HG03354 (cell line): ENCODE results near the gene FILIP1L.

Source experiments
- ATAC-seq: cut with Tn5 transposase; IDR thresholded peaks from one replicate; pipeline ENCODE4 v1.9.1; 2021; ENCODE audit warnings: mild to moderate bottlenecking; ENCODE audit not compliant: unreplicated experiment, poor library complexity, severe bottlenecking

FILIP1L gene

GRCh38 chr3:100114413-100115030 lies at the start of gene FILIP1L:
Gene FILIP1L (minus strand): TSS chr3:100114501.
- no peak for ATAC-seq

GRCh38 chr3:100163787-100164186 lies 49.5 kb upstream of the FILIP1L start:
- ATAC-seq = no peak

DNA sequence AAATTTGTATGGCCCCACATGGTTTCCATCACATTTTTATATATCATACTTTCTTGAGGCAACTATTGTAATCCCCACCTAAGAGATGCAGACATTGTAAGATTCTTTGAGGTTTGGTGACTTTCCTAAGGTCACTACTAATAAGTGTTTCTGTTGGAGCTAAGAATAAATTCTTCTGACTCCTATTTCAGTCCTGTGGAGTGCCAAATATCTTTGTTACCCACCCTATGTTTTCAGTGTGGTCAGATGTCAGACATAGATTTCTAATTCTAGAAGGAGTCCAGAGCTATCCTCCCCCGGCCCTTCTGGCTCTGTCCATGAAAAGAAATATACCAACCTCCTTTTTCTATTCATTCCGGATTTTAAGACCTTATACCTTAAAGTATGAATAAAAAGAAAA lies 46.2 kb upstream of the FILIP1L start:
- no peak for ATAC-seq

- ATAC-seq = no peak
These were observed 45.2 kb upstream of the FILIP1L start for GRCh38 chr3:100159331-100160153.

DNA sequence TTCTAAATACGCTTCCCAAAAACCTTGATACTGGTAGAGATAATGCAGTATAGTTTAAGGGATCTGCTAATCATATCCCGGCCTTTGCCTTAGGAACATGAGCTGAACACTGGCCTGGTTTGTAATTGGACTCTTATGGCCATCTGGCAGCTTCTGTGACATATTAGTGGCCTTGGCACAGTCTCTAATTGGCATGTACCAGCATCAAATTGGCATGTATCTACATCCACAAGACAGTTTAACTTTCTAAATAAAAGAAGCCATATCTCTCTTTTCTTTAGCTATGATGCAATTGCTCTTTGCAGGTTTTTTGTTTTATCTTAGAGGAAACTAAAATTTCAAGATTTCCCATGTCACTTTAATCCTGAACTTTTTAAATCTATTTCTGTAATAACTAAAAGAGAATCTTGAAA lies 44.6 kb upstream of the FILIP1L start:
- ATAC-seq = no peak

DNA sequence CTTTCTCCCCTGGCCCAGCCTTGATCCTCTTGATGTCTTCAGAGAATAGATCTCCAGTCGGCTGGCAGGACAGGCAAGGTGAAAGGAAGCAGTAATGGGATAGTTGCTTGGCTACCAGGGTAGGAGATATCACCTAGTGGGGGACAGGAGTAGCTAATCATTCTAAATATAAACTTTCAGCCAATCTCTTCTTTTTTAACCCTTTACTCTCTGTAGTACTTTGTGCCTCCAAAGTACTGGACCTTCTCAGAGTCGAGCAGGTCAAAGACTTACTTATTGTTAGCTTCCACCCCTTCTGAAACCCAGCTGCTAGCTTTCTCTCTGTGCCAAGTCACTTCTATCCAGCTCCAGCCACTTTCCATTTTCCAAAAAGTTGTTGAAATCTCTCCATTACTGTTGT lies 43.4 kb upstream of the FILIP1L start:
- no peak for ATAC-seq

DNA sequence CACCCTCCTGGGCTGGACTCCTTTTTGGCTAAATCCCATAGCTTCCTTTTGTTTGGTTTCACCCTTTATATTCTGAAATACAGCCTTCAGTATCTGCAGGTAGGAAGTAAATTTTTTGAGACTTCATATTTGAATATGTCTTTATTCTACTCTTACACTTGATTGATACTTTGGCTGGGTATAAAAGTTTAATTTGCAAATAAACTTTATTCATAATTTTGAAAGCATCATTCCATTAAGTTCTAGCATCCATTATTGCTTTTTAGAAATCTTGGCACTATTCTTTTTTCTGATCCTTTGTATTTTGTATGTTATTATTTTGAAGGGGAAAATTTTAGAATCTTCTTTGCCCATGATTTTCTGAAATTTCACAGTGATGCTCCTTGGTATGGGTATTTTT lies 41.3 kb upstream of the FILIP1L start:
- no peak for ATAC-seq

GRCh38 chr3:100155128-100155527 lies 40.8 kb upstream of the FILIP1L start:
- ATAC-seq = no peak

DNA sequence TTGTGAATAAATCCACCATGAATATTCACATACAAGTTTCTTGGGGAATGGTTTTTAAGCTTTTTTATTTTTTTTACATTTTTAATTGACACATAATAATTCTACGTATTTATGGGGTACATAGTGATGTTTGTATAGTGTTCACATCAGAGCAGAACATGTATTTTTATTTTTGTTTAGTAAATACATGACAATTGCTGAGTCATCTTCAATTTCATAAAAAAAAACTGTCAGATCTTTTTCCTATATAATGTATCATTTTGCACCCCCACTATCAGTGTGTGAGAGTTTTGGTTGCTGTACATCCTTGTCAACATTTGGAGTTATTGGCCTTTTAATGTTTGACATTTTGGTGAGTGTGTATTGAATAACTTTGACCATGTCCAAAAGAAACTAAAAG lies 39.9 kb upstream of the FILIP1L start:
- no peak for ATAC-seq

GRCh38 chr3:100151024-100151707 lies 36.9 kb upstream of the FILIP1L start:
- ATAC-seq = no peak

- ATAC-seq = no peak
These were observed 36.2 kb upstream of the FILIP1L start for GRCh38 chr3:100150473-100150872.

GRCh38 chr3:100149713-100150415 lies 35.6 kb upstream of the FILIP1L start:
- no peak for ATAC-seq

DNA sequence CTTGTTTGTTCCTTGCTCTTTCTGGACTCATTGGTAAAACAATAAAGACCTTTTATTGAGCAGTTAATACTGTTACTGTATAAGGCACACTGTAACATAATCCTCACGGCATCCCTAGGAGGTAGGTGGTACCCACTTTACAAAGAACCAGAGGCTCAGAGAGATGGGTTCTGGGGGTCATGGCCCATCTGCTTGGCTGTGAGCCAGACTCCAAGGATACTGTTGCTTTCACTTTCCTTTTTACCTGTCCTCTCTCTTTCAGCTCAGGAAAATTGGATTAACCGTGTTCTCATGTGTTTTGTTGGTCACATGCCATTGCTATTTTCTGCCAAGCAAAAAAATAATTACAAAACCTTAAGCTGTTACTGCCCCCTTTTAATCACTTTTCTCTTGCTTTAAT lies 34.8 kb upstream of the FILIP1L start:
- ATAC-seq = no peak

DNA sequence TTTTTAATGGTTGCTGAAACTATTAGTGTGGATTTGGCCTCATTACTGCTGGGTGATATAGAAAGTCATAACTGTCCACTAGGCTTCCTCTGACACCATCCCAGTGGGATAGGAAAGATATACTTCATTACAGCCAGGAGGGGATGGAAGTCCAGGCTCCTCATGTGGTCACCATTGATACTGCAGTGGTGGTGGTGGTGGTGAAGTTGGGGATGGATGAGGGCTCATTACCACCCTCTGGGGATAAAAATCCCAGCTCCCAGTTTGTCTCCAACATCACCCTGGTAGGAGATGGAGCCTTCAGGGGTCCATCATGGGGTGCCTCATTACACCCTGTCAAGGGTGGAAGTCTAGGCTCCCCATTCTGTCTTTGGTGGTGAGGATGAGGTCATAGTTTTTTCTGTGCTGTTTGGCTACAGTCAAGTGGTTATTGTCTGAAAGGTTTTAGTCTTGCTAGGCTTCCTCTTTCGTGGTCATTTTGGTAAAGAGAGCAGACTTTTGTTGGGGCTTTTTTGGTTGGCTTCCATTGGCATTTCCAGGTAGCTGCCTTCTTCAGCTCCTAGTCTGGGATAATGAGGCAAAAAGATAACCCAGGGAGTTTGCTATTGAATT lies 30.1 kb upstream of the FILIP1L start:
- peak; percentile 89 for ATAC-seq

GRCh38 chr3:100141586-100141985 lies 27.3 kb upstream of the FILIP1L start:
- ATAC-seq = no peak

DNA sequence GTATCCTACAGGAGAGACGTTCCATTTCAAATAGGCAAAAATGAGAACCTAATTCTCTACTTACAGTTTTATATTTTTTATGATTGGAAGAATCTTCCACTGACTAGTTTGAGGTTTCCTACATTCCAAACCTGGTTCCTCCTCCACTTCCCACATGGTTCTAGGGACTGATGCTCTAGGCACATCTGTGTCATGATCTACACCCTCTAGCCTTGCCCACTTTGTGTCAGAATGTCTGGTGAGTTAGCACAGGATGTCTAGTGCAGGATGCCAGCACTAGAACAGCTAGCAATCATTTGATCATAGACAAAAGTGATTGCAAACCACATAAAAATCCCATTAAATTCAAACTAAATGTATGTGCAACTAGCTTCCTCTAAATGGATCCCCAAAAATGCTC lies 26.7 kb upstream of the FILIP1L start:
- ATAC-seq = no peak

GRCh38 chr3:100136921-100137320 lies 22.6 kb upstream of the FILIP1L start:
- ATAC-seq = no peak

DNA sequence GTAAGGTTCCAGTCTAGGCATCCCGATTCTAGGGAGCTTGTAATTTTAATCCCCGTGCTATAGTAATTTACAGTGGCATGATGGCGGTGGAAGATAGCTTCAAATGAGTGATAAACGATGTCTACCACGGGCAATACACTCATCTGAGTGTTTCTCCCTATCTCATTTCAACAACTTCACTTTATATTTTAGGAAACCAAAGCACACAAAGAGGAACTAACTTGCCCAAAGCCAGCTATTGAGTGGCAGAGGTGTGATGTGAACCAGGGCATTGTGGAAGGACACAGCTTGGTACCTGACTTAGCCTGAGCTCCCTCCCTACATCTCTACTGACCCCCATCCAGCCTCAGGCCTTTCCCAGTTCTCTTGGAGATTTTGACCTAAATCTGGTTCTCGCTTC lies 16.9 kb upstream of the FILIP1L start:
- ATAC-seq = no peak

DNA sequence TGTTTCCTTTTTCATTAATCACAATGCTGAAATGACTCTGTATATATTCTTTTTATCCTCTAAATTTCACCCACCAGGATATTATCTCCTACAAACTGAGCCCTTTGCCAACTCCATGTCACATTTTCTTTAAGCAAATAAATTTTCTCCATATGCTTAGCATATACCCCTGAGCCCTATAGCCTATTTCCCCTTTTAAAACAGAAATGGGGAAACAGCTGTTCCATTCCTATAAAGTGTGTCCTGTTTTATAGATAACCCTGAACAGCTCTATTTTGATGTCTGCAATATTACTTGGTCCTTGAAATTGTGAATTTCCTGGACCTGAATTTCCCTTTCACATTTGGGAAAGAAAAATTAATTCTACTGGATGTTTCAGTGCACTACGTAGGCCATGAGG lies 15.6 kb upstream of the FILIP1L start:
- ATAC-seq = no peak

DNA sequence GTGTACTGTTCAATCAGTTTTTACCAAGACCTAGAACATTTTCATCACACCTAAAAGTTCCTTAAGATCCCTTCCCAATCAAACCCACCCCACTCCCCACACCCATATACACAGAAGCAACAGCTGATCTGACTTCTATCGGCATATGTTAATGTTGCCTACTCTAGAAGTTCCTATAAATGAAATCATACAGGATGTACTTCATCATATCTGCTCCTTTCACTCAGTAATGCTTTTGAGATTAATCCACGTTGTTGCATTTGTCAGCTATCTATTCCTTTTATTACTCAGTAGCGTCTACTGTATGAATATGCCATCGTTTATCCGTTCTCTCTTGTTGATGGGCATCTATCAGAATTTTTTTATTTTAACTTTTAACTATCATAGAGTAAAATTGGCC lies 14.3 kb upstream of the FILIP1L start:
- no peak for ATAC-seq
